ENCODE results near the gene SLC26A8. TPM values are rescaled to one million over a fixed set of nuclear protein-coding genes. Genes with fewer than 3 reads are reported as not detected.

SLC26A8 gene
- total RNA-seq, 4 donors from 2014 or later: under 0.01 to 0.17 TPM; not detected in 2

- H3K36me3 ChIP-seq: peaks cover 0 to 7% (median 0%) of the 10 kb centered on the region in 4 donors
- no peaks in the 10 kb centered on the region for H3K4me1 ChIP-seq
- 91% methylated on average over 4 of the region's 4 CpGs for WGBS
- no peak overlapping the region for H3K4me3 ChIP-seq
- intact Hi-C loops (cut with DNase I): no loop called here
- TF ChIP-seq POLR2AphosphoS5 (IDR thresholded peaks at IDR 0.05) (no peak), POLR2A (IDR thresholded peaks at IDR 0.05; ENCODE audit: low read depth) (no peak), CTCF (IDR thresholded peaks at IDR 0.05) (no peak), EP300 (IDR thresholded peaks at IDR 0.05) (no peak)
- H3K27ac ChIP-seq (replicated peaks in 1 of 4): no peak overlapping the region
- H3K27me3 ChIP-seq: no peaks in the 10 kb centered on the region
- DNase-seq (ENCODE audit: extremely low spot score): no peak
- no peaks in the 10 kb centered on the region for H3K9me3 ChIP-seq
Observed at GRCh38 chr6:35900448-35900847, 124.0 kb downstream of the SLC26A8 start.

DNA sequence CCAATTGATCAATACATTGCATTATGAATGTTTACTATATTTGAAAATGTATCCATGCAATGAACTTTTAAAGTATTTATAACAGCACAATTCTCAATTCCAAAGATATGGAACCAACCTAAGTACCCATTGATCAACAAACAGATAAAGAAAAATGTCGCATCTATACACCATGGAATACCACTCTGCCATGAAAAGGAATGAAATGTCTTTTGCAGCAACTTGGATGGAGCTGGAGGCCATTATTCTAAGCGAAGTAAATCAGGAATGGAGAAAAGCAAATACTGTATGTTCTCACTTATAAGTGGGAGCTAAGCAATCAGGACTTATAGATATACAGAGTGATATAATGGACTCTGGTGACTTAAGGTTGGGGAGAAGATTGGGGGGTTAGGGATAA, 126.4 kb downstream of the SLC26A8 start:
- Histone ChIP-seq H3K27ac (replicated peaks in 1 of 4) (no peak overlapping the region), H3K4me3 (no peak overlapping the region), H3K9me3 (no peaks in the 10 kb centered on the region), H3K36me3 (no peaks in the 10 kb centered on the region), H3K4me1 (no peaks in the 10 kb centered on the region), H3K27me3 (no peaks in the 10 kb centered on the region)
- WGBS: 97% methylated on average over 2 of the region's 2 CpGs
- no peak for TF ChIP-seq POLR2A (IDR thresholded peaks at IDR 0.05; ENCODE audit: low read depth)
- no peak for TF ChIP-seq CTCF (IDR thresholded peaks at IDR 0.05)
- no peak for TF ChIP-seq EP300 (IDR thresholded peaks at IDR 0.05)
- TF ChIP-seq POLR2AphosphoS5 (IDR thresholded peaks at IDR 0.05): no peak
- no peak for DNase-seq (ENCODE audit: extremely low spot score)
- intact Hi-C loops (cut with DNase I): no loop called here

- DNase-seq (ENCODE audit: extremely low spot score): no peak
- Histone ChIP-seq H3K4me3 (no peak overlapping the region), H3K27ac (replicated peaks in 1 of 4) (no peak overlapping the region), H3K9me3 (no peaks in the 10 kb centered on the region), H3K27me3 (no peaks in the 10 kb centered on the region), H3K36me3 (no peaks in the 10 kb centered on the region), H3K4me1 (no peaks in the 10 kb centered on the region)
- 96% methylated on average over 4 of the region's 4 CpGs for WGBS
- intact Hi-C loops (cut with DNase I): no loop called here
- no peak for TF ChIP-seq POLR2A (IDR thresholded peaks at IDR 0.05; ENCODE audit: low read depth)
Observed at GRCh38 chr6:35897486-35897885, 127.0 kb downstream of the SLC26A8 start.

GRCh38 chr6:35897036-35897435, 127.4 kb downstream of the SLC26A8 start:
- Histone ChIP-seq H3K4me3 (no peak overlapping the region), H3K36me3 (no peaks in the 10 kb centered on the region), H3K27me3 (no peaks in the 10 kb centered on the region), H3K27ac (replicated peaks in 1 of 4) (no peak overlapping the region), H3K4me1 (no peaks in the 10 kb centered on the region), H3K9me3 (no peaks in the 10 kb centered on the region)
- 96% methylated on average over 3 of the region's 3 CpGs for WGBS
- no peak for DNase-seq (ENCODE audit: extremely low spot score)
- intact Hi-C loops (cut with DNase I): no loop called here
- TF ChIP-seq POLR2A (IDR thresholded peaks at IDR 0.05; ENCODE audit: low read depth) (no peak), POLR2AphosphoS5 (IDR thresholded peaks at IDR 0.05) (no peak), EP300 (IDR thresholded peaks at IDR 0.05) (no peak), CTCF (IDR thresholded peaks at IDR 0.05) (no peak)

- no peaks in the 10 kb centered on the region for H3K36me3 ChIP-seq
- no peak overlapping the region for H3K27ac ChIP-seq (replicated peaks in 1 of 4)
- H3K27me3 ChIP-seq: no peaks in the 10 kb centered on the region
- H3K4me3 ChIP-seq: no peak overlapping the region
- DNase-seq (ENCODE audit: extremely low spot score): no peak
- 100% methylated on average over 1 of the region's 1 CpG for WGBS
- intact Hi-C loops (cut with DNase I): no loop called here
- H3K4me1 ChIP-seq: no peaks in the 10 kb centered on the region
- no peaks in the 10 kb centered on the region for H3K9me3 ChIP-seq
- TF ChIP-seq EP300 (IDR thresholded peaks at IDR 0.05) (no peak), CTCF (IDR thresholded peaks at IDR 0.05) (no peak), POLR2A (IDR thresholded peaks at IDR 0.05; ENCODE audit: low read depth) (no peak), POLR2AphosphoS5 (IDR thresholded peaks at IDR 0.05) (no peak)
Observed at GRCh38 chr6:35896228-35896627, 128.2 kb downstream of the SLC26A8 start.

Measured in esophagus muscularis mucosa (tissue), 4 donors.